ENCODE data around the gene KLF12.

KLF12 gene

DNA sequence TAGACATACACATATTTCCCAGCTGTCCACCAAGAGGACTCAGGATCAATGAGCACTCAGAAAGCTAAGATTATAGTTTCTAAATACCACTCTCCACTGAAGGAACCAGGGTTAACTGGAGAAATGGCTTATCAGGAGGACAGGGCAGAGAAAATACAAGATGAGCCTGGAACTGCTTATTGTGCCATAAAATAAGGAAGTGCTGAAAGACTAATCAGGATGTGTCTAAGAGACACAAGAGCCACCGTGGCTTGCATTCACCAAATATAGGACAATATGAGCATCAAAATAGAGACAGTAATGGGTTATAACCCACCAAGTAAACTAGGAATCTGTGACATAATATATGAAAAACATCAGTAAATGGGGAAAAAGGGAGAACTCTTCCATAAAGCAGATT lies 32.8 kb downstream of the KLF12 start:
- no peak for DNase-seq

DNA sequence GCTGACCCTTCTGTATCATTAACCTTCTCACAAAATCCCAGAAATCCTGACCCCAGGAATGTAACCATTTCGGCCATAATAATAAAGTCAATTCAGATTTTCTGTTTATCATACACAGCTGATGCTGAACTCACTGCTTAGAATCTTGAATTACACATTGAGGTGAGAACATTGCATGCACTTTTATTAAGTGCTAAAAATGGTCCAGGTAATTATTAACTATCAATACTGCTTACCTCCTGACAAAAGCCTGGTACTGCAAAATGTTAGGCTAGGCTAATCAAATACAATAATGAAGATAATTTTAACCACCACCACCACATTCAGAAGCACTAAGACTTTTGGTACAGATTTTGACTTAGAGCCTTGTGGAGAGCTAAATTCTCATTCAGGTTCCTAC lies 36.1 kb downstream of the KLF12 start:
- no peak for DNase-seq

DNA sequence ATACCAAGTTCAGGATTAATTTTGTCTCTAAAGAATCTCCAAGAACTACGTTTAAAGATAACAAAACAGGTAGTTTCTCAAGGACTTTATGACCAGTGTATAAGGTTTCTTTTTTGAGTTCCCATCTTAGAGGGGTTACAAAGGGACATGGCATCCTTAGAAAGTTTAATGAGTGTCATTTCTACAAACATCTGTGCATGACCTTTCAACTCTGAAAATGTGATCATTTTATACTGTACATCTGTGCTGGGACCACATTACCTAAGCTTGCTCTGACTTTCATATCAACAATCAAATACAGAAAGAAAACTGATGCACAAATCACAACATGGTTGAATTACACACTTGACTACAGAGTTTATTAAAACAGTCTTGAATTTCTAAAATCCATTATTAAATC lies 37.1 kb downstream of the KLF12 start:
- no peak for DNase-seq

DNA sequence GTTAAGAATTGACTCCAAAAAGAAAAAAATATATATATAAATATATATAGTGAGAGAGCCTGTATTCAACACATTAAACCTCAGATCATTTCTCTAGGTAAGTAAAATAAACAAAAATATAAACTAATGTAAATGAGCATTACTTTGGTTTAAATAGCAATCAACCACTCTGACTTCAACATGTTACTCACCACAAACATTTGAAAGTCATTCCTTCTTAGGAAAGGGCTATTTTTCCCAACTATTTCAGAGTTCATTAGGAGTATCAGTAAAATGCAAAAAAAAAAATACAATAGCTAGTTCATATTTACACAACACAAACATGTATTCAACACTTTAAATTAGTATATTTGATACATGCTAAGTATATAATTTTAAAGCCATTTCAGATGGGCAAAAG lies 40.5 kb downstream of the KLF12 start:
- no peak for DNase-seq

DNA sequence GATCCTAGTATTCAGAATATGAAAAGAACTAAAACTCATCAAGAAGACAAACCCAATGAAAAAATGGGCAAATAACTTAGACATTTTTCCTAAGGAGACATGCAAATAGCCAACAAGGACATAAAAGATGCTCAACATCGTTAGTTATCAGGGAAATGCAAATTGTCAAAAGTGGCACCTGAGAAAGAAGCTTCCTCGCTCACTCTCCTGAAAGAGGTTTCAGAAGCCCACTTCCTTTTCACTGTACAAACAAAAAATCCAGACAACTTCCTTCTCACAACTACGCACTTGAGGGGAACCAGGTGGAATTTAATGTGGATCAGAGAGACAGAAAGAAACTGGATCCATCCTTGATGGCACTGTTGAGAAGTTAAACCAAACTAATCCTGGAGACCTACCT lies 41.5 kb downstream of the KLF12 start:
- DNase-seq = no peak

DNA sequence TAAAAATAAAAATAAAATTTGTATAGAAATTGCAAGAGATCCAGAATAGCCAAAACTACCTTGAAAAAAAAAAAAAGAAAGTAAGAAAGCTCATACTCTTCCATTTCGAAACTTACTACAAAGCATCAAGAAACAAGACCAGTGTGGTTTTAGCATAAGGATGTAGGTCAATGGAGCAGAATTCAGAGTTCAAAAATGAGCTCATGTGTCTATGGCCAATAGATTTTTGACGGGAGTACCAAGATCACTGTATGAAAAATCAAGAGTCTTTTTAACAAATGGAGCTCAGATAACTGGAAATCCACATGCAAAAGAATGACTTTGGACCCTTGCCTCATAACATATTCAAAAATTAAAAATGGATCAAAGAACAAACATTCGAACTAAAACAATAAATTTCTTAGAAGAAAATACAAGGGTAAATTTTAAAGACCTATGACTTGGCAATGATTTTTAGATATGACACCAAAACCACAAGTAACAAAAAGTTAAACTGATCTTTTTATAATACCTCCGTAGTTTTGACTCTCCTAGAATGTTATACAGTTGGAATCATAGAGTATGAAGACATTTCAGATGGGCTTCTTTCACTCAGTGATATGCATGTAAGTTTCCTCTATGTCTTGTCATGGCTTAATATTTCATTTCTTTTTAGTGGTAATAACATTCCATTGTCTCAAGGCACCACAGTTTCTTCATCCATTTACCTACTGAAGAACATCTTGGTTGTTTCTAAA lies 43.2 kb downstream of the KLF12 start:
- no peak for DNase-seq

DNA sequence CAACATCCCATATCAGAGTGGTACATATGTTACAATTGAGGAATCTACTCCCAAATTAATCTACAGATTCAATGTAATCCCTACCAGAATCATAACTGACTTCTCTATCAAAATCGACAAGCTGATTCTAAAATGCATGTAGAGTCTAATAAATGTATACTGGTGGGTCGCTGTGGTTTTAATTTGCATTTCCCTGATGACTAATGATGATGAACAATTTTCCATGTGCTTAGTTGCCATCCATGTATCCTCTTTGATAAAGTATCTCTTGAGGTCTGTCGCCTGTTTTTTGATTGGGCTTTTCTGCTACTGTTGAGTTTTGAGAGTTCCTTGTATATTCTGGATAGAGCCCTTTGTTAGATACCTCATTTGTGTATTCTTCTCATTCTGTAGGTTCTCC lies 43.8 kb downstream of the KLF12 start:
- no peak for DNase-seq

DNA sequence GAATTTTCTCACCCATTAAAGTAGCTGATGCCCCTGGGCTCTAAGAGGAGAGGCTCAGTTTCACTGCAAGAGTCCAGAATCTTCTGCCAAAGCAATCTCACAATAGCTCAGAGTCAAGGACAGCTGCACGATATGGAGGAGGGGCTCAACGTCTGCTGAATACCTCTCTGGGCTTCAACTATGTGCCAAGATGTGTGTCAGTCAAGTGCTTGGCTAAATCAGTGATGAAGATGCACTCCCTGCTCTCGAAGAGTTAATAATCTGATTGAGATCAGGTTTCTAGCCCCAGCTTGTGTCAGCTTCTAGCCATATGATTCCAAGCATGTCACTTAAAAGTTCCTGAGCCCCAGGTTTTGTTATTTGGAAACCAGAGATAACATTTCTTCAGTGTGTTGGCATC lies 46.8 kb downstream of the KLF12 start:
- DNase-seq = no peak

Data from inflammatory macrophage treated with lipopolysaccharide for 1 hour (primary cell).